CD4-positive, alpha-beta T cell treated with Interferon alpha-2 for 1 hour (primary cell): ENCODE results near the gene SORT1.

Experiments used
- DNase-seq, 2 donors: peaks; one replicate each; pipeline ENCODE4 v3.0.0-alpha.2; 2020 to 2022

SORT1 gene

DNA sequence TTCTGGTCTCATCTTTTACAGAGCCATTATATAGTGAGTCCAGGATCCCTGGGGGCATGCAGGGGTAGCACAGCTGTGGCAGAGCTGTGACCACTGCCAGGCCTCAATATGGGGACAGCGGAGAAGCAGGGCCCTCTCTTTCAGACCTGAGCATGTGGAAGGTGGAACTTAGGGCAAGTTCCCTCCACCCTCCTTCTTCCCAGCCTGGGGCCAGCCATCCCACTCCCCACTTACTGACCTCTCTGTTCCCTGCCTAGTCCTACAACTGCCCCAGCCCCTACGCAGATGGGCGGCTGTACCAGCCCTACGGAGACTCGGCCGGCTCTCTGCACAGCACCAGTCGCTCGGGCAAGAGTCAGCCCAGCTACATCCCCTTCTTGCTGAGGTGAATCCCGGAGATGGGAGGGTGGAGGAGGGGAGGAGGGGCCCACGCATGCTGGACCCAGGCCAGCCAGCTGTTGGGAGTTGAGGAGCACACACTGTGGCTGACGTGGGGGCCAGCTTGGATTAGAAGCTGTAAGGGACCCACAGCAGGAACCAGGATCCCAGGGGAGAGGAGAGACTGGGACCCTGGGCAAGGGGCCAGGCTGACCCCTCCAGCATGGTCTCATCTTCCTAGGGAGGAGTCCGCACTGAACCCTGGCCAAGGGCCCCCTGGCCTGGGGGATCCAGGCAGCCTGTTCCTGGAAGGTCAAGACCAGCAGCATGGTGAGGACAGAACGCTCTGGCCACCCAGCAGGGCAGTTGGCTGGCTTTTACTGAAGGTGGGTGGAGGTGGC is 125.5 kb downstream of the SORT1 start:
- no peak for DNase-seq

DNA sequence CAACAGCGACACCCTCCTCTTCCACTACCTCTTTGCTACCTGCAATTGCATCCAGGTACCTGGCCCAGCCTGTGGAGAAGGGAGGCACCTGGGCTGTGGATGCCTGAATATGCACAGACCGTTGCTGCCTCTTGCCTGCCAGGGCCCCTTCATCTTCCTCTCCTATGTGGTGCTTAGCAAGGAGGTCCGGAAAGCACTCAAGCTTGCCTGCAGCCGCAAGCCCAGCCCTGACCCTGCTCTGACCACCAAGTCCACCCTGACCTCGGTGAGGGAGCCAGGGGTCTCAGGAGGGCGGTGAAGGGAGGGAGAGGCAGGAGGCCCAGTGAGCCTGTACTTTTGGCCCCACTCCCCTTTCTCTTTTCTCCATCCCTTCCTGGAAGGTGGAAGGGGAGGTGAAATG is 126.3 kb downstream of the SORT1 start:
- no peak for DNase-seq

DNA sequence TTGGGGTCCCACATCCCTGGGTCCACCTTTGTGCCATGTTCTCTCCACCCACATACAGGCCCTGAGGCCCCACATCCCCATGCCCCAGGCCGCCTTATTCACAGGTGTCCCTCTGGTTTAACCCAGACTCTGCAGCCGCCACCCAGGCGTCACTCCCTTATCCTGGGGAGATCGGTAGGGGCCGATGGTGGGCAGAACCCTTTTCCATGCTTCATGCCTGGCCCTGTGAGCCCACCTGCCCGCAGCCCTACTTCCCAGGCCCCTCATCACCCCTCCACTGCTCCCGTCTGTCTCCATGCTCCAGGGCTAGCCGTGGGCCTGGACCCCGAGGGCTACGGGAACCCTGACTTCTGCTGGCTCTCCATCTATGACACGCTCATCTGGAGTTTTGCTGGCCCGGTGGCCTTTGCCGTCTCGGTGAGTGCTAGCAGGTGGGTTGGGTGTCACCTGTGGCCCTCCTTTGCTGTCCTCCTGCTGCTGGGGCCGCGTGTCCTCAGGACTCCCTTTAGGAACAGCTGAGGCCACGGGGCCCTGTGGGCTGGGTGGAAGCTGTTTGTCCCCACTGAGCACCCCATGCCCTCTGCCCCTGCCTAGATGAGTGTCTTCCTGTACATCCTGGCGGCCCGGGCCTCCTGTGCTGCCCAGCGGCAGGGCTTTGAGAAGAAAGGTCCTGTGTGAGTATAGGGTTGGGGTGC is 126.9 kb downstream of the SORT1 start:
- DNase-seq, result no peak

GRCh38 chr1:109269981-109270622 is 127.6 kb downstream of the SORT1 start:
- DNase-seq, result no peak

- DNase-seq, result no peak
Observed at GRCh38 chr1:109269212-109269980, 128.3 kb downstream of the SORT1 start.

DNA sequence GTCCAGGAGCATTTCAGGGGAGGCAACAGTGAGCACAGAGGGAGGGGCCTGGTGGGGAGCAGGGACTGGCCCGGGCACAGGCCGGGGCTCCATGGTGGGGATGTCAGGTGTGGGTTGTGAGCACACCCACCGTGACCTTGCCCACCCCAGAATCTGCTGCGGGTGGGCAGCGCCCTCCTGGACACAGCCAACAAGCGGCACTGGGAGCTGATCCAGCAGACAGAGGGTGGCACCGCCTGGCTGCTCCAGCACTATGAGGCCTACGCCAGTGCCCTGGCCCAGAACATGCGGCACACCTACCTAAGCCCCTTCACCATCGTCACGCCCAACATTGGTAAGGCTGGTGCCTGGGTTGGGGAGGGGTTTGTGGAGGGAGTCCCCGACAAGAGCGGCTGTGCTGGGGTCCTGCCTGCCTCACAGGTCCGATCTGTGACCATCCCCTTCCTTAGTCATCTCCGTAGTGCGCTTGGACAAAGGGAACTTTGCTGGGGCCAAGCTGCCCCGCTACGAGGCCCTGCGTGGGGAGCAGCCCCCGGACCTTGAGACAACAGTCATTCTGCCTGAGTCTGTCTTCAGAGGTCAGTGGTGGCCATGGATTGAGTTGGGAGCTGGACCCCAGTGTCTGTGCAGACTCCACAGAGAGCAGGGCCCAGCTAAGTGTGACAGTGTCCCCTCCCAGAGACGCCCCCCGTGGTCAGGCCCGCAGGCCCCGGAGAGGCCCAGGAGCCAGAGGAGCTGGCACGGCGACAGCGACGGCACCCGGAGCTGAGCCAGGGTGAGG is 129.1 kb downstream of the SORT1 start:
- DNase-seq, result no peak

DNA sequence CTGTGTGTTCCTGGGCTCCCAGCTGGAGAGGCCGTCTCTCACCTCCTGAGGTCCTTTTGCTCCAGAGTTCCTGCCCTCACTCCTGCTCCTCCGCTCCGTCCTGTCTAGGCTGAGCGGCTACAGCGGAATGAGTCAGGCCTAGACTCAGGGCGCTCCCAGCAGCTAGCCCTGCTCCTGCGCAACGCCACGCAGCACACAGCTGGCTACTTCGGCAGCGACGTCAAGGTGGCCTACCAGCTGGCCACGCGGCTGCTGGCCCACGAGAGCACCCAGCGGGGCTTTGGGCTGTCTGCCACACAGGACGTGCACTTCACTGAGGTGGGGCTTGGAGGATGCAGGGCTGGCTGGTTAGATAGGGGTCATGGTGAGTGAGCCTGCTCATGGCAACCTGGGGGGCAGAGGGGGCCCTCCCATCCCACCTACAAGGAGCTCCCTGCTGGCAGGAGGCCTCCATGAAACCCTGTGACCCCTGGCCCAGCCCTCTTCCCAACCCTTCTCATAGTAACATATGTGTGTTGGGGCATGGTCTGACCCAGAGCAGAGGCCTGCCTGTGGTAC is 129.9 kb downstream of the SORT1 start:
- DNase-seq, result no peak

DNA sequence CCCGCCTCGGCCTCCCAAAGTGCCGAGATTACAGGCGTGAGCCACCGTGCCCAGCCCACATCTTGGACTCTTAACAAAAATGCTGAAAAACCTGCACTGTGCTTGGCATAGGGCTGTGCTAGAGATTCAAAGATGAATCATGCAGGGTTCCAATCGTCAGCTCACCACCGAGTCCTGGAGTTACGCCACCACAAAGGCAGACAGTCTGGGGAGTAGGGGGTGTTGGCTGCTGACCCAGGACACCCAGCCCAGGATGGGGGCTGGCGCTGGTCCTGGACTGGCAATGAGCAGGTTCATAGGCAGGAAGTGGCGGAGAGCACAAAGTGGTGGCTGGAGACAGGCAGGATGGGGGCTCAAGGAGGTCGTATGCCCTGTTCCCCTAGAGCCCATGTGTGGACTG is 130.8 kb downstream of the SORT1 start:
- DNase-seq, result no peak

DNA sequence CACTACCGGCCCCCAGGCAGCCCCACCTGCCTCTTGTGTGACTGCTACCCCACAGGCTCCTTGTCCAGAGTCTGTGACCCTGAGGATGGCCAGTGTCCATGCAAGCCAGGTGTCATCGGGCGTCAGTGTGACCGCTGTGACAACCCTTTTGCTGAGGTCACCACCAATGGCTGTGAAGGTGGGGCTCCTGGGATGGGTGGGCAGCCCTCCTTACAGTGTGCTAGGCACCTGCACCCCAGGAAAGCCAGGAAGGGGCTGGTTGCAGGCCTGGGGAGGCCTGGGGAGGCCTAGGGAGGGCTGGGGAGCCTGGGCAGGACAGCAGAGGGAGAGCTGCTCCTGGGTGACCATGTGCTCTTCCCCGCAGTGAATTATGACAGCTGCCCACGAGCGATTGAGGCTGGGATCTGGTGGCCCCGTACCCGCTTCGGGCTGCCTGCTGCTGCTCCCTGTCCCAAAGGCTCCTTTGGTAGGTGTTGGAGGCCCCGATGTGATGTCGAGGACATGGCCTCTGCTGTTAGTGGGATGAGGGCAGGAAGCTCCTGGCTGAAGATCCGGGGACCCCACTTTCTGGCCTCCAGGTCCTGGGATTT is 131.9 kb downstream of the SORT1 start:
- no peak for DNase-seq

GRCh38 chr1:109265016-109265415 is 132.7 kb downstream of the SORT1 start:
- no peak for DNase-seq

GRCh38 chr1:109264379-109264755 is 133.4 kb downstream of the SORT1 start:
- DNase-seq, result no peak

DNA sequence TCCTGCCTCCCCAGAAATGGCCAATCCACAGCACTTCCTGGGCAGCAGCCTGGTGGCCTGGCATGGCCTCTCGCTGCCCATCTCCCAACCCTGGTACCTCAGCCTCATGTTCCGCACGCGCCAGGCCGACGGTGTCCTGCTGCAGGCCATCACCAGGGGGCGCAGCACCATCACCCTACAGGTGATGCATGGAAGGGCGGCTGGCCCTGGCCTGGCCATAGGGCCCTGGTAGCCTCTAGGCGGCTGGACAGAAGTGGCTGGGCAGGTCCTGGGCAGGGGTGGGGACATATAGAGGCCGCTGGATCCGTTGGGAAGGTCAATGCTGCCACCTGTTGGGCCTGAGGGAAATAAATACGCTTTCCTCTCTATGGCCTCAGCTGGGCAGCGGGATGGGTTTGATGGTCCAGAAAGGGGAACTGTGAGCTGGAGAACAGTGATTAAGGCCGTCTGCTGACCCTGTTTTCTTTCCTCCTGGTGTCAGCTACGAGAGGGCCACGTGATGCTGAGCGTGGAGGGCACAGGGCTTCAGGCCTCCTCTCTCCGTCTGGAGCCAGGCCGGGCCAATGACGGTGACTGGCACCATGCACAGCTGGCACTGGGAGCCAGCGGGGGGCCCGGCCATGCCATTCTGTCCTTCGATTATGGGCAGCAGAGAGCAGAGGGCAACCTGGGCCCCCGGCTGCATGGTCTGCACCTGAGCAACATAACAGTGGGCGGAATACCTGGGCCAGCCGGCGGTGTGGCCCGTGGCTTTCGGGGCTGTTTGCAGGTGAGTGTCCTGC is 133.9 kb downstream of the SORT1 start:
- peak; percentile 69 to 77 for DNase-seq

GRCh38 chr1:109263234-109263596 is 134.5 kb downstream of the SORT1 start:
- no peak for DNase-seq

DNA sequence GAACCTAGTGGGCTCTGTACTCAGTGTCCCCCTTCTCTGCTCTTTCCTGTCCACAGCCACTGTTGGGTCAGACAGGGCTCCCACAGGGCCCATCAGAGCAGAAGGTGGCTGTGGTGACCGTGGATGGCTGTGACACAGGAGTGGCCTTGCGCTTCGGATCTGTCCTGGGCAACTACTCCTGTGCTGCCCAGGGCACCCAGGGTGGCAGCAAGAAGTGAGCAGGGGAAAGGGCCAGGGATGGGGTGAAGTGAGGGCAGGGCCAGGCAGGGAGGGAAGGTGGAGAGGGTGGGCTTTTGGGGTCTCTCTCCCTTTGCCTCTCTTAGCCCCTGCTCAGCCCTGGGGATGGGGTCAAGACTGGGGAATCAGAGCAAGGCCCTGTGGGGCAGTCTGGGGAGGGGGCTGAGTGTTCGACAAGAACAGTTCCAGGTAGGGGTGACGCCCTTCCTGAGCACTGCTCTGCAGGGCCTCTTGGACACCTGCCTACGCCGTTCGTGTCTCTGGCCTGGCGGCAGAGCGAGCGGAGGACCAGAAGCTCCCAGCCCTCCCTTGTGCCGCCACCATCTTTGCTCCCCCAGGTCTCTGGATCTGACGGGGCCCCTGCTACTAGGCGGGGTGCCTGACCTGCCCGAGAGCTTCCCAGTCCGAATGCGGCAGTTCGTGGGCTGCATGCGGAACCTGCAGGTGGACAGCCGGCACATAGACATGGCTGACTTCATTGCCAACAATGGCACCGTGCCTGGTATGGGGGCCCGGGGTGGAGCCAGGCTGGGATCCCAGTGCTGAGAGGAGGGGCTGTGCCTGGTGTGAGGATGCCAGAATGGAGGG is 135.3 kb downstream of the SORT1 start:
- no peak for DNase-seq

DNA sequence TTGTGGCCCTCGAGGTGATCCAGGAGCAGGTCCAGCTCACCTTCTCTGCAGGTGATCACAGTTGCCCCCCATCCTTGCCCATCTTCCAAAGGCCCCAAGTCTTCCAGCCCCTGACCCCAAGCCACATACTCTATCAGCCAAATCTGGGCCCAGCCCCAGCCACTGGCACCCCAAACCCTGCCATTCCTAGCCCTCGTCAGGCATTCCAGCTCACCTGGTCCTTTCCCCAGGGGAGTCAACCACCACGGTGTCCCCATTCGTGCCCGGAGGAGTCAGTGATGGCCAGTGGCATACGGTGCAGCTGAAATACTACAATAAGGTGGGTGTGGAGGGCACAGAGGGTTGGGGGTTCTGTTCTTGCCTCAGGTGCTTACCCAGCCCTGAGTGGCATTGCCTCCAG is 136.1 kb downstream of the SORT1 start:
- DNase-seq, result no peak

DNA sequence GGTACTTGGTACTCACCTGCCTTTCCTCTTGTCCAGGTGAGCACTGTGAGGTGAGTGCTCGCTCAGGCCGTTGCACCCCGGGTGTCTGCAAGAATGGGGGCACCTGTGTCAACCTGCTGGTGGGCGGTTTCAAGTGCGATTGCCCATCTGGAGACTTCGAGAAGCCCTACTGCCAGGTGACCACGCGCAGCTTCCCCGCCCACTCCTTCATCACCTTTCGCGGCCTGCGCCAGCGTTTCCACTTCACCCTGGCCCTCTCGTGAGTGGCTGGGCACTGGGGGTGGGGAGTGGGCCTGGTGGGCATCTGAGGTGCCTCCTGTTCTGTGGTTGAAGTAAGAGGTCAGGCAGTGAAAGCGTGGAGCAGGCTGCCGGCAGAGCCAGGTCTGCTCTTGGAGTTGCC is 136.7 kb downstream of the SORT1 start:
- no peak for DNase-seq

DNA sequence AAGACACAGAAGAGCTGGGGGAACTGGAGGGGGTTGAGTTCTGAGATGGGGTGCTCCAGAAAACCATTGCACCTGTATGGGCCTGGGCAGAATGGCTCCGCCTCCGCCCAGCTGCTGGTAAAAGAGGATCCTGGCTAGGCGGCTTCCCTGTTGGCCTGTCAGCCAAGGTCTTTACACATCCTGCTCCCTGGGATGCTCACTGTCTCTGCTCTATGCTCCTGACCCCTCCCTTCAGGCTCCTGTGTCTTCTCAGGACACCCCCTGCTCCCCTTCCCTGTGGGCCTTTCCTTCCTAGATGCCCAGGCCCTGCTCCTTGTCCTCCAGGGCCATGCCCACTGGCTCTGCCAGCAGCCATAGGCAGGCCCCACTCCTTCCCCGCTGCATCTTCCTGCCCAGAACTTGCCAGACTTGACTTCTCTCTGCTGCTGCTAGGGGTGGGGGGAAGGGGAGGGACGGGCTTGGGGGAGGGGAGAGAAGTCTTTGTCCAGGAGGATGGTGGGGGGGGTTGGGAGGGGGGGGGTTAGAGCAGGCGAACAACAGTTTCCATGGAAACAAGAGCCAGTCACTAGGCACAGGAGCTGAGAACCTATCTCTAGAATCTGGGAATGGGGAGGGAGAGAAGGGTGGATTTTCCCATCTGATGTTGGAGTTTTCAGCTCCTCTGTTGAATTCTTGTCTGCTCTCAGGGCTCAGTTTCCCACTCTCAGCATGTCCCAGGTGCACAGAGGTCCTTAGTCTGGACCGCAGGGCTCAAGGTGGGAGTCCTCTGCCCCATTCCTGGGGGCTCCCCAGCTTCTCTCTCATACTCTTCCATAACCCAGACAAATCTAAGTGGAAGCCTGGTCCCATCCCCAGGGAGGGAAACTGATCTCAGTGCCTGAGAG is 137.8 kb downstream of the SORT1 start:
- DNase-seq, result no peak
